Measurements from ENCODE around the gene ELP5.

- TF ChIP-seq CTCF (IDR thresholded peaks at IDR 0.05), result no peak
- TF ChIP-seq POLR2A (IDR thresholded peaks at IDR 0.05), result peak in 1 of 2 donors; percentile 41
Observed at GRCh38 chr17:7307686-7308624, 55.9 kb downstream of the ELP5 start.
